K562 (cell line): ENCODE data around the gene SPINT2.

Experiments used
- ILF3 ChIP-seq: fragments of 450-650 bp; IDR thresholded peaks from 2 replicates; pipeline ENCODE4 v1.6.1; 2018; ENCODE audit warnings: antibody characterized with exemption, mild to moderate bottlenecking, moderate library complexity, borderline replicate concordance
- POLR2A ChIP-seq: fragments of 450-650 bp; conservative IDR thresholded peaks from 2 replicates; pipeline ENCODE4 v1.6.1; 2016
- POLR2AphosphoS5 ChIP-seq: IDR thresholded peaks from 2 replicates; pipeline ENCODE4 v1.6.1; 2011; ENCODE audit warnings: mild to moderate bottlenecking, low read depth, low read length, moderate library complexity; ENCODE audit not compliant: control insufficient read depth, insufficient read depth
- RAD21 ChIP-seq, 2 experiments: fragments of 250-450 bp in 1 of 2; fragments of 450-650 bp in 1 of 2; sonication (Bioruptor Pico) in 1 of 2; formaldehyde crosslinking in 1 of 2; IDR thresholded peaks in 1 of 2; conservative IDR thresholded peaks in 1 of 2; 2 replicates each; pipeline versions ENCODE4 v1.4.0 to v1.8.0; 2020 to 2022; ENCODE audit warnings: mild to moderate bottlenecking in 2 of 2, moderate library complexity in 1 of 2
- TF ChIP-seq, protein P1 (sequence below): fragments of 450-650 bp; IDR thresholded peaks from 2 replicates; pipeline ENCODE4 v1.6.1; 2016; ENCODE audit warnings: missing biosample characterization, missing genetic modification characterization
- TF ChIP-seq, protein P2 (sequence below): sonication (generic); formaldehyde crosslinking; IDR thresholded peaks from 2 replicates; pipeline ENCODE4 v1.8.1; 2023; ENCODE audit warnings: mild to moderate bottlenecking, missing genetic modification reagents
- TF ChIP-seq, protein P3 (sequence below): sonication (generic); formaldehyde crosslinking; IDR thresholded peaks from 2 replicates; pipeline ENCODE4 v1.8.1; 2023; ENCODE audit warnings: mild to moderate bottlenecking, missing genetic modification reagents

DNA sequence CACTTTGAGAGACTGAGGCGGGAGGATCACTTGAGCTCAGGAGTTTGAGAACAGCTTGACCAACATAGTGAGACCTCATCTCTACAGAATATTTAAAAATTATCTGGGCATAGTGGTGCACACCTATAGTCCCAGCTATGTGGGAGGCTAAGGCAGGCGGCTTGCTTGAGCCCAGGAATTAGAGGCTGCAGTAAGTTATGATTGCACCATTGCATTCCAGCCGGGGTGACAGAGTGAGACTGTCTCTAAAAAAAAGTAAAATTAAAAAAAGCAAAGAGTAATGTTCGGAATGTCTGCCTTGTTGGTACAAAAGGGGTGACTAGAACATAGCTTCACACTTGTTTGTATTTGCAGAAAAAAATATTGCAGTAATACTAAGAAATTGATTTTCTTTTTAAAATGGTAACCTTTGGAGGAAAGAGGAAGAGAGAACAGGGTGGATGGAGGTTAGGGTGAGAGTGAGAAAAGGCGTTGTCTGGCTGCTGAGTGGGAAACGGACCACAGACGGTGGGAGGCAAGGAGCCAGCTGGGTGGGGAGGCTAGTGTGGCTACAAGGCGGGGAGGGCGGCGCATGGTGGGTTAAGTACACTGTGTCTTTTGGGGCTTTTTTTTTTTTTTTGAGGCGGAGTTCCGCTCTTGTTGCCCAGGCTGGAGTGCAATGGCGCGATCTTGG lies 18.4 kb upstream of the SPINT2 start:
- no peak for TF ChIP-seq ILF3
- TF ChIP-seq POLR2A, result no peak
- TF ChIP-seq, protein P1, sequence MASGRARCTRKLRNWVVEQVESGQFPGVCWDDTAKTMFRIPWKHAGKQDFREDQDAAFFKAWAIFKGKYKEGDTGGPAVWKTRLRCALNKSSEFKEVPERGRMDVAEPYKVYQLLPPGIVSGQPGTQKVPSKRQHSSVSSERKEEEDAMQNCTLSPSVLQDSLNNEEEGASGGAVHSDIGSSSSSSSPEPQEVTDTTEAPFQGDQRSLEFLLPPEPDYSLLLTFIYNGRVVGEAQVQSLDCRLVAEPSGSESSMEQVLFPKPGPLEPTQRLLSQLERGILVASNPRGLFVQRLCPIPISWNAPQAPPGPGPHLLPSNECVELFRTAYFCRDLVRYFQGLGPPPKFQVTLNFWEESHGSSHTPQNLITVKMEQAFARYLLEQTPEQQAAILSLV (tag), result no peak
- no peak for TF ChIP-seq POLR2AphosphoS5
- no peak for TF ChIP-seq RAD21 (CRISPR knock-in tag; conservative IDR thresholded peaks at IDR 0.05 in 1 of 2, IDR thresholded peaks at IDR 0.05 in 1 of 2)
- TF ChIP-seq, protein P2, sequence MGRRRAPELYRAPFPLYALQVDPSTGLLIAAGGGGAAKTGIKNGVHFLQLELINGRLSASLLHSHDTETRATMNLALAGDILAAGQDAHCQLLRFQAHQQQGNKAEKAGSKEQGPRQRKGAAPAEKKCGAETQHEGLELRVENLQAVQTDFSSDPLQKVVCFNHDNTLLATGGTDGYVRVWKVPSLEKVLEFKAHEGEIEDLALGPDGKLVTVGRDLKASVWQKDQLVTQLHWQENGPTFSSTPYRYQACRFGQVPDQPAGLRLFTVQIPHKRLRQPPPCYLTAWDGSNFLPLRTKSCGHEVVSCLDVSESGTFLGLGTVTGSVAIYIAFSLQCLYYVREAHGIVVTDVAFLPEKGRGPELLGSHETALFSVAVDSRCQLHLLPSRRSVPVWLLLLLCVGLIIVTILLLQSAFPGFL, result no peak
- TF ChIP-seq, protein P3, sequence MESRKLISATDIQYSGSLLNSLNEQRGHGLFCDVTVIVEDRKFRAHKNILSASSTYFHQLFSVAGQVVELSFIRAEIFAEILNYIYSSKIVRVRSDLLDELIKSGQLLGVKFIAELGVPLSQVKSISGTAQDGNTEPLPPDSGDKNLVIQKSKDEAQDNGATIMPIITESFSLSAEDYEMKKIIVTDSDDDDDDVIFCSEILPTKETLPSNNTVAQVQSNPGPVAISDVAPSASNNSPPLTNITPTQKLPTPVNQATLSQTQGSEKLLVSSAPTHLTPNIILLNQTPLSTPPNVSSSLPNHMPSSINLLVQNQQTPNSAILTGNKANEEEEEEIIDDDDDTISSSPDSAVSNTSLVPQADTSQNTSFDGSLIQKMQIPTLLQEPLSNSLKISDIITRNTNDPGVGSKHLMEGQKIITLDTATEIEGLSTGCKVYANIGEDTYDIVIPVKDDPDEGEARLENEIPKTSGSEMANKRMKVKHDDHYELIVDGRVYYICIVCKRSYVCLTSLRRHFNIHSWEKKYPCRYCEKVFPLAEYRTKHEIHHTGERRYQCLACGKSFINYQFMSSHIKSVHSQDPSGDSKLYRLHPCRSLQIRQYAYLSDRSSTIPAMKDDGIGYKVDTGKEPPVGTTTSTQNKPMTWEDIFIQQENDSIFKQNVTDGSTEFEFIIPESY (CRISPR knock-in tag), result no peak
